Transverse colon (tissue), 4 donors: Measurements from ENCODE around the gene INCENP. TPM values are rescaled to one million over a fixed set of nuclear protein-coding genes. Genes with fewer than 3 reads are reported as not detected.
"Not testable (repeated sequence)": the region's sequence is repeated elsewhere in the genome, so short reads cannot be mapped to it uniquely, and the experiment has no call there.

Experiments used
- DNase-seq: peaks from one replicate; pipeline ENCODE4 v3.0.0-alpha.2; 2019
- H3K27ac ChIP-seq, 4 donors: fragments of 200-600 bp; sonication (generic); 2 replicates each; pipeline ENCODE4 v1.5.1; 2016 to 2018; ENCODE audit warnings: inconsistent platforms in 4 of 4
- H3K27me3 ChIP-seq: fragments of 200-600 bp; sonication (generic); 2 replicates; pipeline ENCODE4 v1.5.1; 2017; ENCODE audit warnings: inconsistent platforms
- H3K36me3 ChIP-seq, 4 donors: fragments of 200-600 bp; sonication (generic); 2 replicates each; pipeline ENCODE4 v1.5.1; 2017 to 2019; ENCODE audit warnings: inconsistent platforms in 4 of 4
- H3K4me1 ChIP-seq, 4 donors: fragments of 200-600 bp; sonication (generic); 2 replicates each; pipeline ENCODE4 v1.5.1; 2017 to 2020; ENCODE audit warnings: inconsistent platforms in 4 of 4
- H3K4me3 ChIP-seq, 4 donors: fragments of 200-600 bp; sonication (generic); 1 replicate in 1 of 4; 2 replicates in 3 of 4; pipeline versions ENCODE4 v1.5.1 to v1.6.1; 2017 to 2019; ENCODE audit warnings: inconsistent platforms in 4 of 4
- H3K9me3 ChIP-seq, 2 donors: fragments of 200-600 bp; sonication (generic); 2 replicates each; pipeline ENCODE4 v1.5.1; 2017 to 2019; ENCODE audit warnings: inconsistent platforms in 2 of 2
- EP300 ChIP-seq: sonication (generic); formaldehyde crosslinking; IDR thresholded peaks from one replicate; pipeline ENCODE4 v1.6.1; 2017; ENCODE audit warnings: antibody characterized with exemption, low read depth
- POLR2A ChIP-seq: fragments of 450-650 bp; IDR thresholded peaks from one replicate; pipeline ENCODE4 v1.6.1; 2016; ENCODE audit warnings: antibody characterized with exemption, mild to moderate bottlenecking, moderate library complexity
- POLR2AphosphoS5 ChIP-seq, 3 donors: sonication (generic); formaldehyde crosslinking; IDR thresholded peaks; one replicate each; pipeline ENCODE4 v1.6.1; 2016; ENCODE audit warnings: antibody characterized with exemption in 3 of 3
- WGBS, 2 donors: methylation state at CpG; one replicate each; pipeline ENCODE4 v1.1.5; 2018; ENCODE audit warnings: low coverage in 1 of 2; 5-methylcytosine and 5-hydroxymethylcytosine counted together
- in situ Hi-C, 4 donors: fragments of 200-750 bp; cut with MboI; loops; one replicate each; pipeline versions ENCODE4 v1.15.0 to v1.15.1; 2017; ENCODE audit warnings: low sequenced_read_pairs in 3 of 4, low pct_ligation_motif_present in 1 of 4, low pct_unique_long_range_greater_than_20kb in 1 of 4
- intact Hi-C: fragments of 100-400 bp; cut with DNase I; formaldehyde crosslinking; loops from one replicate; pipeline ENCODE4 v1.15.1; 2023; ENCODE audit warnings: low total_unique reads
- total RNA-seq, 4 donors: library from RNA; depleted of rRNA; stranded (reverse); fragments of >200 nt; gene quantifications; one replicate each; pipeline ENCODE4 v1.1.0, GENCODE V29; 2016
- TF ChIP-seq, protein P1 (sequence below), 5 experiments: fragments of 200-600 bp in 3 of 5; fragments of 450-650 bp in 2 of 5; sonication (generic) in 3 of 5; IDR thresholded peaks; 1 replicate in 2 of 5; 2 replicates in 3 of 5; pipeline ENCODE4 v1.5.1; 2016 to 2017; ENCODE audit warnings: antibody characterized with exemption in 5 of 5, inconsistent platforms in 3 of 5, mild to moderate bottlenecking in 2 of 5, moderate library complexity in 1 of 5

The INCENP gene
- total RNA-seq, 4 donors from 2014 or later: 10.5 to 38.9 (median 26.1) TPM

DNA sequence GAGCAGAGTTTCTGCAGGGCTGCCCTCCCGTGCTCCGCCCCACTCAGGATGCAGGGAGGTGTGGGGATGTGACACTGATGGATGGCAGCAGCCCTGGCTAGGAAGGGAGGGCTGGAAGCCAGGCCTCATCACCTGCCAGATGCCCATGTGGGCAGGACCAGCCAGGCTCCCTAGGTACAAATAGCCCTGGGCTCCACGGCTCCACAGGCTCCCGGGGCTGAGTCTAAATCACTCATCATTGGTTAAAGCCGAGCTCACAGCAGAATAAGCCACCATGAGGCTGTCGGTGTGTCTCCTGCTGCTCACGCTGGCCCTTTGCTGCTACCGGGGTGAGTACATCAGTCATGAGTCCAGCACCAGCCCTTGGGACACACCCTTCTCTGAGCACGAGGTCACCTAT lies 66.2 kb downstream of the INCENP start, which contains the start of gene SCGB1D1:
Gene SCGB1D1 (plus strand): TSS at position 206 of the 400 bp plus-strand sequence. CDS start 69 bp downstream, at position 275.
- H3K9me3 ChIP-seq: no peaks in the 10 kb centered on the region
- 62% methylated on average over 9 of the region's 9 CpGs; no CpG with 5 or more reads in 1 of the 2 donors for WGBS, 2 donors
- no peak for DNase-seq
- TF ChIP-seq, protein P1, sequence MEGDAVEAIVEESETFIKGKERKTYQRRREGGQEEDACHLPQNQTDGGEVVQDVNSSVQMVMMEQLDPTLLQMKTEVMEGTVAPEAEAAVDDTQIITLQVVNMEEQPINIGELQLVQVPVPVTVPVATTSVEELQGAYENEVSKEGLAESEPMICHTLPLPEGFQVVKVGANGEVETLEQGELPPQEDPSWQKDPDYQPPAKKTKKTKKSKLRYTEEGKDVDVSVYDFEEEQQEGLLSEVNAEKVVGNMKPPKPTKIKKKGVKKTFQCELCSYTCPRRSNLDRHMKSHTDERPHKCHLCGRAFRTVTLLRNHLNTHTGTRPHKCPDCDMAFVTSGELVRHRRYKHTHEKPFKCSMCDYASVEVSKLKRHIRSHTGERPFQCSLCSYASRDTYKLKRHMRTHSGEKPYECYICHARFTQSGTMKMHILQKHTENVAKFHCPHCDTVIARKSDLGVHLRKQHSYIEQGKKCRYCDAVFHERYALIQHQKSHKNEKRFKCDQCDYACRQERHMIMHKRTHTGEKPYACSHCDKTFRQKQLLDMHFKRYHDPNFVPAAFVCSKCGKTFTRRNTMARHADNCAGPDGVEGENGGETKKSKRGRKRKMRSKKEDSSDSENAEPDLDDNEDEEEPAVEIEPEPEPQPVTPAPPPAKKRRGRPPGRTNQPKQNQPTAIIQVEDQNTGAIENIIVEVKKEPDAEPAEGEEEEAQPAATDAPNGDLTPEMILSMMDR (IDR thresholded peaks at IDR 0.05): no peak
- TF ChIP-seq POLR2AphosphoS5 (IDR thresholded peaks at IDR 0.05) (no peak), POLR2A (no peak), EP300 (no peak)
- no peak within 1 kb of the TSS for H3K27ac ChIP-seq
- H3K36me3 ChIP-seq: no peaks in the 10 kb centered on the region
- intact Hi-C loops: no loop called here
- H3K27me3 ChIP-seq: peaks cover 50% of the 10 kb centered on the region
- H3K4me1 ChIP-seq: no peaks in the 10 kb centered on the region
- H3K4me3 ChIP-seq: no peak within 1 kb of the TSS
- in situ Hi-C loops: no loop called here

DNA sequence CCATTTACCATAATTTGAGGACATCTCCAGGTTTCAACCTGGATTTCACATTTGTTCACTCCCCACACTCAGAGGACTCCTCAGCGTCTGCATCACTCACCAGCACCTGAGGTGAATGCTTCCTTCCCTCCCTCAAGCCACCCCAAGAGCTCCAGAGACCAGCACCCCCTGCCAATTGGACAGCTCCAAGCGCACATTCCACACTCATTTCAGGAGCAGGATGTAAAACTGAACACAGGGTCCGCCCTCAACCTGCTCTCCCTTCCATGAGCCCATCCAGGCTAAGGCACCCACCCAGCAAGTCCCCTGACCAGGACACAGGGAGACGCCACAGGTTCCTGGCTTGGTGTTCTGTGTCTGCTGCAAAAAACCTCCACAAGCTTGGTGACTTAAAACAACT lies 70.1 kb downstream of the INCENP start:
- H3K4me1 ChIP-seq: no peaks in the 10 kb centered on the region
- 52 to 86% methylated on average over 4 of the region's 4 CpGs for WGBS, 2 donors
- in situ Hi-C loops (no loop called here), intact Hi-C loops (no loop called here)
- no peaks in the 10 kb centered on the region for H3K36me3 ChIP-seq
- TF ChIP-seq EP300: no peak
- no peak for TF ChIP-seq POLR2AphosphoS5 (IDR thresholded peaks at IDR 0.05)
- no peak for TF ChIP-seq POLR2A
- TF ChIP-seq, protein P1 (IDR thresholded peaks at IDR 0.05): no peak
- H3K27ac ChIP-seq: no peak overlapping the region
- no peak for DNase-seq
- H3K4me3 ChIP-seq: no peak overlapping the region
- H3K9me3 ChIP-seq: no peaks in the 10 kb centered on the region
- H3K27me3 ChIP-seq: peaks cover 48% of the 10 kb centered on the region

DNA sequence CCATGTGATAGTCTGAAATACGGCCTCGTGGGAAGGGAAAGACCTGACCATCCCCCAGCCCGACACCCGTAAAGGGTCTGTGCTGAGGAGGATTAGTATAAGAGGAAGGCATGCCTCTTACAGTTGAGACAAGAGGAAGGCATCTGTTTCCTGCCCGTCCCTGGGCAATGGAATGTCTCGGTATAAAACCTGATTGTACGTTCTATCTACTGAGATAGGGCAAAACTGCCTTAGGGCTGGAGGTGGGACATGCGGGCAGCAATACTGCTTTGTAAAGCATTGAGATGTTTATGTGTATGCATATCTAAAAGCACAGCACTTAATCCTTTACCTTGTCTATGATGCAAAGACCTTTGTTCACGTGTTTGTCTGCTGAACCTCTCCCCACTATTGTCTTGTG lies 71.2 kb downstream of the INCENP start:
- DNase-seq, intact Hi-C loops: not testable (repeated sequence)
- WGBS, 2 donors: 22% methylated on average over 3 of the region's 9 CpGs; no CpG with 5 or more reads in 1 of the 2 donors

DNA sequence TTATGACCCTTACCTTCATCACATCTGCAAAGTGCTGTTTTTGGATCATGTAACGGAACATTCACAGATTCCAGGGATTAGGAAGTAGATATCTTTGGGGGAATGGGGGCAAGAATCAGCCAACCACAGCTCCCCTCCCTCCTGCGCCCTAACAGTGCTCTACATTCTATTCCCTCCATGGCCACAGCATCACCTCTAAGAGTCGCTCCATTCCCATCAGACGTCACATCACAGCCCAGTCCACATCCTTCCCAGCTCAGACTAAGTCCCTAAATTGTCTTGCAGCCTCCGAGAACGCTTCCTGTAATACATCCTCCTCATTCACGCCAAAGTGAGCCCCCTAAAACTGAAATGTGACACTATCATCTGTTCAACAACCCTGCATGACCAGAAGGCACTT lies 72.1 kb downstream of the INCENP start:
- Histone ChIP-seq H3K9me3 (no peaks in the 10 kb centered on the region), H3K27me3 (peaks cover 49% of the 10 kb centered on the region), H3K4me1 (no peaks in the 10 kb centered on the region), H3K4me3 (no peak overlapping the region), H3K27ac (no peak overlapping the region), H3K36me3 (no peaks in the 10 kb centered on the region)
- TF ChIP-seq, protein P1 (IDR thresholded peaks at IDR 0.05): no peak
- TF ChIP-seq POLR2A (no peak), POLR2AphosphoS5 (IDR thresholded peaks at IDR 0.05) (no peak)
- no peak for DNase-seq
- WGBS, 2 donors: 59 to 67% methylated on average over 1 to 7 of the region's 7 CpGs
- in situ Hi-C loops (no loop called here), intact Hi-C loops (no loop called here)

More for the DNA sequence above, 71.2 kb downstream of the INCENP start:
- peaks cover 54% of the 10 kb centered on the region for H3K27me3 ChIP-seq
- H3K4me3 ChIP-seq, H3K27ac ChIP-seq, H3K4me1 ChIP-seq, in situ Hi-C loops, H3K9me3 ChIP-seq, H3K36me3 ChIP-seq: not testable (repeated sequence)

DNA sequence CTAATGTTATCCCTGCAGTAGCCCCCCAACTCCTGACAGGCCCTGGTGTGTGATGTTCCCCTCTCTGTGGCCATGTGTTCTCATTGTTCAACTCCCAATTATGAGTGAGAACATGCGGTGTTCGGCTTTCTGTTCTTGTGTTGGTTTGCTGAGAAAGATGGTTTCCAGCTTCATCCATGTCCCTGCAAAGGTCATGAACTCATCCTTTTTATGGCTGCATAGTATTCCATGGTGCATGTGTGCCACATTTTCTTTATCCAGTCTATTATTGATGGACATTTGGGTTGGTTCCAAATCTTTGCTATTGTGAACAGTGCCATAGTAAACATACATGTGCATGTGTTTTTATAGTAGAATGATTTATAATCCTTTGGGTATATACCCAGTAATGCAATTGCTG lies 73.6 kb downstream of the INCENP start:
- H3K36me3 ChIP-seq, intact Hi-C loops, in situ Hi-C loops, H3K4me1 ChIP-seq, H3K27ac ChIP-seq, DNase-seq, H3K9me3 ChIP-seq, H3K4me3 ChIP-seq: not testable (repeated sequence)
- 69% methylated on average over 2 of the region's 2 CpGs; no CpG with 5 or more reads in 1 of the 2 donors for WGBS, 2 donors
- H3K27me3 ChIP-seq: peaks cover 49% of the 10 kb centered on the region
